ENCODE data around the gene ZNF385C. TPM values are rescaled to one million over a fixed set of nuclear protein-coding genes. Genes with fewer than 3 reads are reported as not detected.
A peak's percentile ranks its signal among the peaks of the same experiment; 100 is the strongest.

ZNF385C gene
- total RNA-seq, 1 donor from 2014 or later: 0.11 TPM

- peak; percentile 51 for ATAC-seq
- intact Hi-C loops (cut with DNase I): no loop called here
- no peak for DNase-seq (ENCODE audit: missing footprints)
These were observed 13.7 kb upstream of the ZNF385C start for GRCh38 chr17:42111871-42112551.

- intact Hi-C loops (cut with DNase I): no loop called here
- ATAC-seq (no peak), DNase-seq (ENCODE audit: missing footprints) (no peak)
These were observed 13.0 kb upstream of the ZNF385C start for GRCh38 chr17:42111265-42111636.

GRCh38 chr17:42110301-42111264 is 12.3 kb upstream of the ZNF385C start:
- no peak for ATAC-seq
- intact Hi-C loops (cut with DNase I): no loop called here
- no peak for DNase-seq (ENCODE audit: missing footprints)

GRCh38 chr17:42109086-42109485 is 10.8 kb upstream of the ZNF385C start:
- DNase-seq (ENCODE audit: missing footprints) (no peak), ATAC-seq (no peak)
- intact Hi-C loops (cut with DNase I): no loop called here

GRCh38 chr17:42107597-42108576 is 9.6 kb upstream of the ZNF385C start:
- ATAC-seq: peak; percentile 71
- intact Hi-C loops (cut with DNase I): no loop called here
- peak; percentile 88 for DNase-seq (ENCODE audit: missing footprints)

- intact Hi-C loops (cut with DNase I): no loop called here
- ATAC-seq: no peak
- no peak for DNase-seq (ENCODE audit: missing footprints)
These were observed 8.9 kb upstream of the ZNF385C start for GRCh38 chr17:42107124-42107523.

GRCh38 chr17:42106009-42106408 is 7.7 kb upstream of the ZNF385C start:
- ATAC-seq (no peak), DNase-seq (ENCODE audit: missing footprints) (no peak)
- intact Hi-C loops (cut with DNase I): no loop called here

- ATAC-seq (no peak), DNase-seq (ENCODE audit: missing footprints) (no peak)
- intact Hi-C loops (cut with DNase I): loop anchor here (5.0 kb wide), 1 partner anchor 142 kb away; no protein-coding TSS in a partner anchor
These were observed 6.0 kb upstream of the ZNF385C start for GRCh38 chr17:42104264-42104663.

GRCh38 chr17:42103221-42103954 is 5.1 kb upstream of the ZNF385C start:
- no peak for ATAC-seq
- intact Hi-C loops (cut with DNase I): loop anchor here (5.0 kb wide), 1 partner anchor 141 kb away; no protein-coding TSS in a partner anchor
- DNase-seq (ENCODE audit: missing footprints): no peak

GRCh38 chr17:42101513-42102292 is 3.4 kb upstream of the ZNF385C start:
- DNase-seq (ENCODE audit: missing footprints): peak; percentile 86
- intact Hi-C loops (cut with DNase I): loop anchor here (5.0 kb wide), 1 partner anchor 139 kb away; no protein-coding TSS in a partner anchor

GRCh38 chr17:42098730-42099399 is 592 bp upstream of the ZNF385C start:
- intact Hi-C loops (cut with DNase I): no loop called here
- ATAC-seq (no peak), DNase-seq (ENCODE audit: missing footprints) (no peak)

More at GRCh38 chr17:42101513-42102292, 3.4 kb upstream of the ZNF385C start:
- peak; percentile 71 for ATAC-seq

GRCh38 chr17:42096360-42097111 is 1.7 kb downstream of the ZNF385C start:
- ATAC-seq (no peak), DNase-seq (ENCODE audit: missing footprints) (no peak)
- intact Hi-C loops (cut with DNase I): no loop called here

GRCh38 chr17:42094375-42095069 is 3.8 kb downstream of the ZNF385C start:
- peak; percentile 17 for ATAC-seq

GRCh38 chr17:42092939-42093338 is 5.3 kb downstream of the ZNF385C start:
- DNase-seq (ENCODE audit: missing footprints) (no peak), ATAC-seq (no peak)
- intact Hi-C loops (cut with DNase I): no loop called here

More at GRCh38 chr17:42094375-42095069, 3.8 kb downstream of the ZNF385C start:
- intact Hi-C loops (cut with DNase I): no loop called here
- no peak for DNase-seq (ENCODE audit: missing footprints)

GRCh38 chr17:42090964-42091790 is 7.1 kb downstream of the ZNF385C start:
- intact Hi-C loops (cut with DNase I): no loop called here
- ATAC-seq: no peak
- DNase-seq (ENCODE audit: missing footprints): no peak

All from Right ventricle myocardium inferior (tissue), 1 donor.